ENCODE data around the gene MAP3K14. TPM values are rescaled to one million over a fixed set of nuclear protein-coding genes. Genes with fewer than 3 reads are reported as not detected.

Gene MAP3K14
- total and polyA plus RNA-seq, 2 experiments from 2014 or later: 2.3 to 3.0 TPM

GRCh38 chr17:45247429-45248131, 69.2 kb downstream of the MAP3K14 start:
- Histone ChIP-seq H3K9me2 (replicated peaks; ENCODE audit: insufficient read depth) (no peaks in the 10 kb centered on the region), H3K79me2 (peaks cover 6% of the 10 kb centered on the region), H3K27ac (peak overlapping the region; percentile 93), H4K20me1 (ENCODE audit: insufficient read depth, poor library complexity, severe bottlenecking) (no peaks in the 10 kb centered on the region), H3K36me3 (replicated peaks; ENCODE audit: insufficient read depth, low read depth) (no peaks in the 10 kb centered on the region), H3K4me2 (peak overlapping the region; percentile 94), H2AFZ (peak overlapping the region; percentile 92), H3K27me3 (no peaks in the 10 kb centered on the region), H3K9me3 (ENCODE audit: low read depth) (no peaks in the 10 kb centered on the region), H3K4me1 (ENCODE audit: insufficient read depth) (peaks cover 11% of the 10 kb centered on the region), H3K4me3 (peak overlapping the region; percentile 61)
- WGBS (ENCODE audit: low lambda C conversion rate, missing lambda C conversion rate): 3% methylated on average over 12 of the region's 61 CpGs
- TF ChIP-seq EZH2phosphoT487 (IDR thresholded peaks at IDR 0.05; ENCODE audit: low read depth, severe bottlenecking, unreplicated experiment) (no peak), EZH2 (IDR thresholded peaks at IDR 0.05; ENCODE audit: borderline replicate concordance) (no peak), CTCF (IDR thresholded peaks at IDR 0.05; ENCODE audit: poor library complexity) (no peak)
- DNase-seq (ENCODE audit: low spot score): peak; percentile 96

- H3K79me2 ChIP-seq: peaks cover 6% of the 10 kb centered on the region
- peak overlapping the region; percentile 94 for H3K4me2 ChIP-seq
- no peaks in the 10 kb centered on the region for H3K9me2 ChIP-seq (replicated peaks; ENCODE audit: insufficient read depth)
- peak overlapping the region; percentile 61 for H3K4me3 ChIP-seq
- H3K9me3 ChIP-seq (ENCODE audit: low read depth): no peaks in the 10 kb centered on the region
- 5% methylated on average over 32 of the region's 33 CpGs for WGBS (ENCODE audit: low lambda C conversion rate, missing lambda C conversion rate)
- no peaks in the 10 kb centered on the region for H4K20me1 ChIP-seq (ENCODE audit: insufficient read depth, poor library complexity, severe bottlenecking)
- peaks cover 11% of the 10 kb centered on the region for H3K4me1 ChIP-seq (ENCODE audit: insufficient read depth)
- H3K36me3 ChIP-seq (replicated peaks; ENCODE audit: insufficient read depth, low read depth): no peaks in the 10 kb centered on the region
- TF ChIP-seq EZH2 (IDR thresholded peaks at IDR 0.05; ENCODE audit: borderline replicate concordance) (no peak), CTCF (IDR thresholded peaks at IDR 0.05; ENCODE audit: poor library complexity) (peak; percentile 60)
- peak; percentile 66 for DNase-seq (ENCODE audit: low spot score)
- peak overlapping the region; percentile 92 for H2AFZ ChIP-seq
- H3K27ac ChIP-seq: peak overlapping the region; percentile 93
- no peaks in the 10 kb centered on the region for H3K27me3 ChIP-seq
Measured at GRCh38 chr17:45246861-45247428, 69.9 kb downstream of the MAP3K14 start.

- H3K36me3 ChIP-seq (replicated peaks; ENCODE audit: insufficient read depth, low read depth): no peaks in the 10 kb centered on the region
- H2AFZ ChIP-seq: no peak overlapping the region
- H3K9me2 ChIP-seq (replicated peaks; ENCODE audit: insufficient read depth): no peaks in the 10 kb centered on the region
- peaks cover 13% of the 10 kb centered on the region for H3K4me1 ChIP-seq (ENCODE audit: insufficient read depth)
- peaks cover 6% of the 10 kb centered on the region for H3K79me2 ChIP-seq
- WGBS (ENCODE audit: low lambda C conversion rate, missing lambda C conversion rate): 86% methylated on average over 8 of the region's 8 CpGs
- H3K4me3 ChIP-seq: no peak overlapping the region
- no peak overlapping the region for H3K27ac ChIP-seq
- H3K4me2 ChIP-seq: peak overlapping the region; percentile 94
- no peak for DNase-seq (ENCODE audit: low spot score)
- H4K20me1 ChIP-seq (ENCODE audit: insufficient read depth, poor library complexity, severe bottlenecking): no peaks in the 10 kb centered on the region
- TF ChIP-seq EZH2 (IDR thresholded peaks at IDR 0.05; ENCODE audit: borderline replicate concordance) (no peak), EZH2phosphoT487 (IDR thresholded peaks at IDR 0.05; ENCODE audit: low read depth, severe bottlenecking, unreplicated experiment) (no peak), CTCF (IDR thresholded peaks at IDR 0.05; ENCODE audit: poor library complexity) (no peak)
- peaks cover 1% of the 10 kb centered on the region for H3K27me3 ChIP-seq
- no peaks in the 10 kb centered on the region for H3K9me3 ChIP-seq (ENCODE audit: low read depth)
Measured at GRCh38 chr17:45246338-45246737, 70.5 kb downstream of the MAP3K14 start.
